ENCODE measurements around the gene HOXA3.

The HOXA3 gene

GRCh38 chr7:27151931-27152815 is at the start of gene HOXA3:
TSS of gene HOXA3 (minus strand) at chr7:27152583. CDS start at chr7:27110640, 41,943 bp downstream.
- no peak for TF ChIP-seq CTCF (IDR thresholded peaks at IDR 0.05; ENCODE audit: control insufficient read depth, insufficient read depth, low read depth, low read length, missing control alignments)
- H3K4me3 ChIP-seq (ENCODE audit: control insufficient read depth, low read depth, low read length): peak within 1 kb of the TSS; percentile 65
- no peak for DNase-seq (ENCODE audit: low read depth)

- no peak for DNase-seq (ENCODE audit: low read depth)
- no peak for TF ChIP-seq CTCF (IDR thresholded peaks at IDR 0.05; ENCODE audit: control insufficient read depth, insufficient read depth, low read depth, low read length, missing control alignments)
- H3K4me3 ChIP-seq (ENCODE audit: control insufficient read depth, low read depth, low read length): peak overlapping the region; percentile 78
Measured at GRCh38 chr7:27201580-27202017, 49.2 kb upstream of the HOXA3 start.

- TF ChIP-seq CTCF (IDR thresholded peaks at IDR 0.05; ENCODE audit: control insufficient read depth, insufficient read depth, low read depth, low read length, missing control alignments): no peak
- no peak for DNase-seq (ENCODE audit: low read depth)
- peak overlapping the region; percentile 78 for H3K4me3 ChIP-seq (ENCODE audit: control insufficient read depth, low read depth, low read length)
Measured at GRCh38 chr7:27200761-27201579, 48.6 kb upstream of the HOXA3 start.

GRCh38 chr7:27199849-27200760 is 47.7 kb upstream of the HOXA3 start, which contains the start of gene HOXA13:
TSS of gene HOXA13 (minus strand) at chr7:27200091. CDS start at chr7:27200077, 14 bp downstream.
- DNase-seq (ENCODE audit: low read depth): no peak
- TF ChIP-seq CTCF (IDR thresholded peaks at IDR 0.05; ENCODE audit: control insufficient read depth, insufficient read depth, low read depth, low read length, missing control alignments): no peak
- peak within 1 kb of the TSS; percentile 79 for H3K4me3 ChIP-seq (ENCODE audit: control insufficient read depth, low read depth, low read length)

GRCh38 chr7:27198871-27199801 is 46.8 kb upstream of the HOXA3 start:
- DNase-seq (ENCODE audit: low read depth): no peak
- peak overlapping the region; percentile 79 for H3K4me3 ChIP-seq (ENCODE audit: control insufficient read depth, low read depth, low read length)
- no peak for TF ChIP-seq CTCF (IDR thresholded peaks at IDR 0.05; ENCODE audit: control insufficient read depth, insufficient read depth, low read depth, low read length, missing control alignments)
